Type B pancreatic cell (in vitro differentiated cells): ENCODE data around the gene ALKBH7. TPM values are rescaled to one million over a fixed set of nuclear protein-coding genes. Genes with fewer than 3 reads are reported as not detected.

Source experiments
- DNase-seq: peaks from one replicate; pipeline ENCODE4 v3.0.0; 2021; ENCODE audit warnings: mixed read lengths; ENCODE audit not compliant: unreplicated experiment; ENCODE audit errors: extremely low spot score
- H3K27ac Mint-ChIP-seq: 2 replicates; pipeline ENCODE4 v1.8.0; 2021; ENCODE audit warnings: mild to moderate bottlenecking, mixed read lengths
- H3K27me3 Mint-ChIP-seq: 2 replicates; pipeline ENCODE4 v1.8.0; 2021; ENCODE audit warnings: mixed read lengths
- H3K36me3 Mint-ChIP-seq: 2 replicates; pipeline ENCODE4 v1.8.0; 2021; ENCODE audit warnings: mixed read lengths
- H3K4me1 Mint-ChIP-seq: one replicate; pipeline ENCODE4 v1.8.0; 2021; ENCODE audit warnings: mixed read lengths; ENCODE audit not compliant: unreplicated experiment
- H3K4me3 Mint-ChIP-seq: 2 replicates; pipeline ENCODE4 v1.8.0; 2021; ENCODE audit warnings: mild to moderate bottlenecking, mixed read lengths
- H3K9me3 Mint-ChIP-seq: 2 replicates; pipeline ENCODE4 v1.8.0; 2021; ENCODE audit warnings: mixed read lengths
- CTCF ChIP-seq: fragments of 200-600 bp; sonication (generic); conservative IDR thresholded peaks from 2 replicates; pipeline ENCODE4 v1.5.0; 2021; ENCODE audit warnings: antibody characterized with exemption, mild to moderate bottlenecking
- total RNA-seq: library from RNA; stranded (reverse); gene quantifications from 2 replicates; pipeline ENCODE4 v1.2.1, GENCODE V29; 2021; ENCODE audit warnings: low replicate concordance

The ALKBH7 gene
- total RNA-seq, 1 donor from 2014 or later, result 71.0 TPM

DNA sequence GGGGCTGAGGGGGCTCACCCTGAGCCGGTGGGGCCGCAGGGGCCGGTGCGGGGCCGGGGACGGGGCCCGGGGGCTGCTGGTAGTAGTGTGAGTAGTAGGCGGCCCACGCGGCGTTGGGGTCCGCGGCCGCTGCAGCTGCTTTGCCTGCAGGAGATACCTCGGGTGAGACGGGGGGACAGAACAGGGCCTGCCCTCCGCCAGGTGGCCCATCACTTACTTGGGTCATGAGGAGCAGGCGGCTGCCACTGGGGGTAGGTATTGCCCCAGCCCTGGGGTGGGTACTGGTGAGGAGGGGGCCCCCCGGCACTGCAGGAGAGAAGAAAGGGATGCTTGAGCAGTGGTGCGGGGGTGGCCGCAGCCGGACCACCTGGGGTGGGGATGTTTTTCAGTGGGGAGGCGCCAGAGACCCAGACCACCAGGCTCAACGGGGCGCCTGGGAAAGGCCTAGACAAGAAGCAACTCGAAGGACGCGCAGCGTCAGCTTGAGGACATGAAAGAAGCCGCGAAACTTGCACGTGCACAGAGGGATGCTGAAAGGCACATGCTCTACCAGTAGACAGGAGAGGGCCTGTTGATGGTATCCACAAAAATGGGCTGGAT is 43.1 kb downstream of the ALKBH7 start:
- DNase-seq, result no peak
- Mint-ChIP-seq H3K4me3 (no peak overlapping the region), H3K36me3 (peaks cover 5% of the 10 kb centered on the region), H3K27ac (no peak overlapping the region), H3K9me3 (no peaks in the 10 kb centered on the region), H3K27me3 (no peaks in the 10 kb centered on the region), H3K4me1 (peaks cover 4% of the 10 kb centered on the region)
- no peak for TF ChIP-seq CTCF

DNA sequence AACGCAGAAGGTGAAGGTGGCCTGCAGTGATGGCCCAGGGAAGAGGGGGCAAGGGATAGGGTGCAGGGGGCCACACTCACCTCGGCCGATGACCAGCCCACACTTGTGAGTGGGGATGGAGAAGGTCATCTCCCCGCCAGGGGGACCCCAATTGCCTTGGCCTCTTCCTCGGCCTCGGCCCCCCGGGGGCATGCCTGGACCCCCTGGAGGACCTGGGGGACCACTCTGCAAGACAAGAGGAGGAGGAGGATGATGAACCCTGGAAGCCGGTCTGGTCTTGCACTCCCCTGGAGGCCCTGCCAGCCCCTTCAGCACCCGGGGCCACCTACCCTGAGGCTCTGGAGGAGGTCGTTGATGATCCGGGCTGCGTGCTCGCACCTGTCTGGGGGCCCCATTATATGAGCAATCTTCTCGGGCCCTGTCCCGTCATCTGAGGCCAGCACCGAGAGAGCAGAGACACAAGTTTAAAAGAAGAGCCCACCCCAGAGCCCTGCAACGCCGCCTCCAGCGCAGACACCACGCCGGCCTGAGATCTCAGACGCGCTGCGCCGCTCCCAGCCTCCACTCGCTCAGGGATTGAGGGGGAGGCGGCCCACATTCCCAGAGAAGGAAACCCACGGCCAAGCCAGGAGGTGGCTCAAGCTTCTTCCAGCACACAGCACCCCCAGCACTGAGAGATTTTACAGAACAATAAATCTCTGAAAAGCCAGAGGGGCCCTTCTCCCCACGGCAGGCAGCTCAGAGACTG is 44.2 kb downstream of the ALKBH7 start:
- no peak for DNase-seq
- TF ChIP-seq CTCF, result no peak
- Mint-ChIP-seq H3K27ac (no peak overlapping the region), H3K4me3 (no peak overlapping the region), H3K4me1 (peaks cover 9% of the 10 kb centered on the region), H3K9me3 (no peaks in the 10 kb centered on the region), H3K27me3 (no peaks in the 10 kb centered on the region), H3K36me3 (peaks cover 5% of the 10 kb centered on the region)

GRCh38 chr19:6417713-6418561 is 45.3 kb downstream of the ALKBH7 start:
- Mint-ChIP-seq H3K27me3 (no peaks in the 10 kb centered on the region), H3K9me3 (no peaks in the 10 kb centered on the region), H3K4me1 (peaks cover 18% of the 10 kb centered on the region), H3K36me3 (peaks cover 5% of the 10 kb centered on the region), H3K4me3 (no peak overlapping the region), H3K27ac (no peak overlapping the region)
- DNase-seq, result no peak
- peak; percentile 59 for TF ChIP-seq CTCF

DNA sequence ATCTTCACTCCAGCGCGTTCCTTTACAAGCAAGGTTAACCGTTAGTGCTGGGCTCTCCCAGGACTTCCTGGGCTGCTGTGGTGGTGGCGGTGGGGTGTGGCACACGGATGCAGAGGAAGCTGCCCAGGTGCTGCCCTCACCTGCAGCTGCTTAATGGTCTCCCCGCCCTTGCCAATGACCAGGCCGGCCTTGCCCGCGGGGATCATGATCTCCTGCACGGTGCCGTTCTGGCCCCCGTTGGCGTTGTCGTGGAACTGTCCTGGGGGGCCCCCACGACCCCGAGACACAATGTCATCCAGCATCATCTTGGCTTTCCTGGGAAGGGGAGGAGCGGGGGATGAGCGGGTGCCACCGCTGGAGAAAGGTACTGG is 46.0 kb downstream of the ALKBH7 start:
- Mint-ChIP-seq H3K9me3 (no peaks in the 10 kb centered on the region), H3K36me3 (peaks cover 5% of the 10 kb centered on the region), H3K4me1 (peaks cover 21% of the 10 kb centered on the region), H3K4me3 (no peak overlapping the region), H3K27me3 (no peaks in the 10 kb centered on the region), H3K27ac (no peak overlapping the region)
- no peak for TF ChIP-seq CTCF
- DNase-seq, result no peak

- no peaks in the 10 kb centered on the region for H3K9me3 Mint-ChIP-seq
- H3K4me3 Mint-ChIP-seq, result no peak overlapping the region
- peaks cover 4% of the 10 kb centered on the region for H3K36me3 Mint-ChIP-seq
- H3K27ac Mint-ChIP-seq, result peak overlapping the region; percentile 58
- H3K27me3 Mint-ChIP-seq, result peaks cover 3% of the 10 kb centered on the region
- no peak for TF ChIP-seq CTCF
- H3K4me1 Mint-ChIP-seq, result peaks cover 25% of the 10 kb centered on the region
- no peak for DNase-seq
Observed at GRCh38 chr19:6421075-6422014, 48.8 kb downstream of the ALKBH7 start.
